Activated CD4-positive, alpha-beta T cell treated with anti-CD3 and anti-CD28 coated beads for 1 hour (primary cell): Measurements from ENCODE around the gene PRR22.

ENCODE experiments used
- DNase-seq: peaks from one replicate; pipeline ENCODE4 v3.0.0-alpha.2; 2020

The PRR22 gene

DNA sequence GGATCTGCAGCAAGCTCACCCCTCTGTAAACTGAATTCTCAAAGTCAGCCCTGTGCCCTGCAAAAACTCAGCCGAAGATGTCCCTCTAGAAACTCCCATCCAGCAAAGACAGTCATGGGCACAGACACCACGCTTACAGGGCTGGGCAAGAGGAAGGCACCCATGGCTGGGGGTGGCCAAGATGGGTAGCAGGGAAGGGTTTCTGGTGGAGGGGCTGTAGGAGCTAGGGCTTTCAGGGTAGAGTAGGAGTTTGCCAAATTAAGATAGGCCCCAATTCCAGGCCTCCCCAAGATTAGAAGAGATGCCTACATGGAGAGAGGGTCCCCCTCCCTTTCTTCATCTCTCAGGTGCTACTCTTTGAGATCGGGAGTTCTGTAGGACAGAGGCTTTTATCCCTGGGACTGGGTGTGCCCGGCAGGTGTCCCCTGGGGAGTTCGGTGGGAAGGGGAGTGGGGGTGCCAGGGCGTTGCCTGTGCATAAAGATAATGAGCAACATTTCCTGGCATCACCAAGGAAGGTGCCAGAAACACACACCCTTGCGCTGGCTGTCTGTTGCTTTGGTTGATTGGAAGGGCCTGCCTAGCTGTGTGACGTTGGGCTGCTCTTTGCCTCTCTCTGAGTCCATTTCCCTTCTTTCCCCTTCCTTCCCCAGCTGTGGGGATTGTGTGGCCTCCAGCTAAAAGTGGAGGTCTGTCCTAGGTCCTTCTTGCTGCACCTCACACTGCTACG lies 29.7 kb upstream of the PRR22 start:
- no peak for DNase-seq

GRCh38 chr19:5811117-5811516 lies 26.6 kb upstream of the PRR22 start:
- DNase-seq: no peak

DNA sequence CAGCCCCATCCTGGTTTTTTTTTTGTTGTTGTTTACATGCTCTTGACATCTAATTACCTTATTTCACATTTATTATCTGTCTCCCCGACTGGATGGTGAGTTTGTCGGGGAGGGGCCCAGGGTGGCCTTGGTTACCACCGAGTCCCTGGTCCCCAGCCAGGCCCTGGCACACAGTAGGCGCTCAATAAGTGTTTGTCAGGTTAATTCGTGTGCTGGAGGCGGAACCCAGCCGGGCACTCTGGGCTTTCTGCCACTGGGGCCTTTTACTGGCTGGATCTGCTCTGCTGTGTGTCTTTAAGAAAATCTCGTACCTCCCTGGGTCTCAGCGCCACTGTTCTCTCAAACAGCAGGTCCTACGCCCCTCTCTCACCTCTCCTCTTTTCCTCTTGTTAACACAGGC lies 24.9 kb upstream of the PRR22 start:
- no peak for DNase-seq

- DNase-seq: no peak
Observed at GRCh38 chr19:5809053-5809452, 24.5 kb upstream of the PRR22 start.

DNA sequence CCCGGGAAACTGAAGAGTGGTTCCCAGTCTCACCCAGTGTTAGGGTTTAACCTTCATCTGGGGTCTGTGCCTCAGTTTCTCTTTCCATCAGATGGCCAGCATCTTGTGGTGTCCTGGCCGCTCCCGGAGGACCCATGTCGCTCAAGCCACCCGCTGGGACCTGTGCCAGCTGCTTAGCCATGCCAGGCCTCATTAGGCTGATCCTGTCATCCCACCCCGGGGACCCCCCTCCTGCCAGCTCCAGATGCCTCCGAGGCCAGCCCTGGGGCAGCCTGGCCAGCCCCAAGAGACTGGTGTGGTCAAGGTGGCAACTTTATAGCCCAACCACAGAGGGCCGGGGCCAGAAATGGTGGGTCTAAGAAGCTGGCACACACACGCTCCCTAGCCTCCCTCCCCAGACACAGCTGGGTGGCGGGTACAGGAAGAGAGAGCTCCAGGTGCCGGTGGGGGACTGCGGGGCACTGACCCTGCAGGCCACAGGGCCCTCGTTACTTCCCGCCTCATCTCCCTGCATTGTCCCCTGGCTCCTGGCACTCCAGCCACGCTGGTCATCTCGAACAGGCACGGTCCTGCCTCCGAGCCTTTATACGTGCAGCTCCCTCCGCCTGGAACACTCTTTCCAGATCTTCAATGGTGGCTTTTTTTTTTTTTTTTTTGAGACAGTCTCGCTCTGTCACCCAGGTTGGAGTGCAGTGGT lies 23.7 kb upstream of the PRR22 start:
- no peak for DNase-seq

GRCh38 chr19:5806905-5807304 lies 22.4 kb upstream of the PRR22 start:
- DNase-seq: no peak

GRCh38 chr19:5806133-5806489 lies 21.6 kb upstream of the PRR22 start:
- no peak for DNase-seq

GRCh38 chr19:5805462-5806132 lies 21.1 kb upstream of the PRR22 start:
- peak; percentile 51 for DNase-seq

- peak; percentile 44 for DNase-seq
Observed at GRCh38 chr19:5804516-5805461, 20.2 kb upstream of the PRR22 start, which contains the start of gene NRTN. NRTN (plus strand) TSS chr19:5805067; CDS start chr19:5824166, 19,099 bp downstream.

GRCh38 chr19:5803752-5804515 lies 19.4 kb upstream of the PRR22 start:
- peak; percentile 85 for DNase-seq

DNA sequence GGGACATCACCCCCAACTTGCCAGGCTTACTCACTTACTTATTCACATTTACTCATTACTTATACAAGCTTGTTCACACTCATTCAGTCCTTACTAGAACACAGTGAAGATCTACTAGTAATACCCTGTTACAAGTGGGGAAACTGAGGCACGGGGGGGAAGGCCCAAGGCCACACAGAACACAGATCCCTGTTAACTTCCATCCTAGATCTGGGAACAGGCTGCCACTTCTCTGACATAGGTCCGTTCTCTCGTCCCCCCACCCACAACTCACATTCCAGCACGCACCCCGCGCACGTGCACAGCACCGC lies 18.9 kb upstream of the PRR22 start:
- no peak for DNase-seq

GRCh38 chr19:5801796-5802619 lies 17.5 kb upstream of the PRR22 start:
- no peak for DNase-seq

DNA sequence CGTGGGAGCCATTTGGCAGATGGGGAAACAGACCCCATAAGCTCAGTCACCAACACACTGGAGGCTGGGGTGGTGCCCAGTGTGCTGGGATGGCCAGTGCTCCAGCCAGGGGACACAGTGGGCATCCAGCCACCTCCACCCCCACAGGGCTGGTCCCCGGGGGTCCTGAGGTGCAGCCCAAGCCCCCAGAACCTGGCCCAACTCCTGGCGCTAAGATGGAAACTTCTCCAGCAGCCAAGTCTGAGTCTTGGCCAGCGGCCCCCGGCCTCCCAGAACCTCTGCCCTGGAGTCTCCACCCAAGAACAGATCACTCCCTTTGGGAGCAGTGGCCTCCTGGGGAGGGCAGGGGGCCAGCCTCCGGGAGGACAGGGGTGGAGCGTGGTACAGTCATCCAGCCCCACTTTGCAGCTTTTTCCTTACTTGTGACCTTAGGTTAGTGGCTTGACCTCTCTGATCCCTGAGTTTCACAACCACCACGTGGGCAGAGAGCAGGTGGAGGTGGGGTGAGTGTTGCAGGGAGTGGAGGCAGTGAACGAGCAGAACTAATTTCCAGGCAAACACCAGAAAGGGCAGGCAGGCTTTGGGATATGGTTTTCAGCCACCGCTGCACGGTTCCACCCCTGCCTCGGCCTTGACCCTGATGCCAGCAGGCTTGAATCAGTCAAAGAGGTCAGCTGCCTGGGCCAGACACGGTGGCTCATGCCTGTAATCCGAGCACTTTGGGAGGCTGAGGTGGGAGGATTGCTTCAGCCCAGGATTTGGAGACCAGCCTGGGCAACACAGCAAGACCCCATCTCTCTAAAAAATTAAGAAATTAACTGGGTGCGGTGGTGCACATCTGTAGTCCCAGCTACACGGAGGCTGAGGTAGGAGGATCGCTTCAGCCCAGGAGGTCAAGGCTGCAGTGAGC lies 16.1 kb upstream of the PRR22 start:
- no peak for DNase-seq

- DNase-seq: no peak
Observed at GRCh38 chr19:5799247-5800241, 15.0 kb upstream of the PRR22 start.

DNA sequence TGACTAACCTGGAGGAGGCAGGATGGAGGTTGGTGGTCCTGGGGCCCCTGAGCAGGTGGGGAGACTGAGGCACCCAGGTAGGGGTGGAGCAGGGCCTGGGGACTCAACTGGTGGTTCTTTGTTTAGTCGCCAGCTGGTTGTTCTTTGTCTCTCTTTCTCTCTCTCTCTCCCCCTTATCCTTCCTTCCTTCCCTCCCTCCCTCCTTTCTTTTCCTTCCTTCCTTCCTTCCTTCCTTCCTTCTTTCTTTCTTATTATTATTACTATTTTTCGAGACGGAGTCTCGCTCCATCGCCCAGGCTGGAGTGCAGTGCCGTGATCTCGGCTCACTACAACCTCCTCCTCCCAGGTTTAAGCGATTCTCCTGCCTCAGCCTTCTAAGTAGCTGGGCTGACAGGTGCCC lies 13.7 kb upstream of the PRR22 start:
- DNase-seq: no peak

- DNase-seq: no peak
Observed at GRCh38 chr19:5795382-5795919, 10.9 kb upstream of the PRR22 start.

- DNase-seq: no peak
Observed at GRCh38 chr19:5793188-5793587, 8.6 kb upstream of the PRR22 start.

DNA sequence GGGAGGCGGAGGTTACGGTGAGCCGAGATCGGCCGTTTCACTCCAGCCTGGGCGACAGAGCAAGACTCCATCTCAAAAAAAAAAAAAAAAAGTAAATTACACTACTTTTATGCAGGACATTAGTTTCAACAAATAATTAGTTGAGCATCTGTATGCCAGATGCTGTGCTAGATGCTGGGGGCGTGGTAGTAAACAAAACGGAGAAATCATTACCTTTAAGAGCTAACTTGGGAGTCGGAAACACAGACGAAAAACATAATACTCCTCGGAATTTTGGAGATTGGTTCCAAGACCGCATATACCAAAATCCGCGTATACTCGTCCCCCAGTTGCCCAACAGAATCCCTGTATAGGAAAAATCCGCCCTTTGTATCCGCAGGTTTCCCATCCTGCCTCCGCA lies 7.7 kb upstream of the PRR22 start:
- no peak for DNase-seq
